ENCODE measurements around the gene CPT2.

Gene CPT2

GRCh38 chr1:53166912-53167311 lies 29.7 kb upstream of the CPT2 start:
- H3K27ac ChIP-seq (ENCODE audit: insufficient read depth in 1 of 2, low read depth in 1 of 2, low read length in 2 of 2, poor library complexity in 1 of 2, severe bottlenecking in 2 of 2): no peak overlapping the region
- CTCF ChIA-PET: interaction anchor here (1.2 to 1.5 kb wide), 3 partner anchors 9 to 176 kb away, joined by 3 read pairs; no protein-coding TSS in a partner anchor
- POLR2A ChIA-PET: no interaction called here
- no peak for DNase-seq
- 92% methylated on average over 7 of the region's 8 CpGs for WGBS (ENCODE audit: insufficient coverage)
- no peak overlapping the region for H3K4me3 ChIP-seq (ENCODE audit: control insufficient read depth in 1 of 7, extremely low read depth in 1 of 7, insufficient read depth in 4 of 7, low read depth in 2 of 7, low read length in 6 of 7)
- peaks cover 0 to 4% (median 0%) of the 10 kb centered on the region in 5 experiments for H3K27me3 ChIP-seq (replicated peaks in 2 of 5; ENCODE audit: control insufficient read depth in 4 of 5, insufficient read depth in 5 of 5, low read length in 4 of 5)
- no peaks in the 10 kb centered on the region for H3K36me3 ChIP-seq (ENCODE audit: control insufficient read depth in 4 of 4, insufficient read depth in 4 of 4, low read length in 3 of 4)
- H3K9me3 ChIP-seq (ENCODE audit: control extremely low read depth in 1 of 5, control insufficient read depth in 4 of 5, insufficient read depth in 2 of 5, low read depth in 1 of 5, low read length in 4 of 5): no peaks in the 10 kb centered on the region
- H3K4me1 ChIP-seq (ENCODE audit: control extremely low read depth in 1 of 4, control insufficient read depth in 4 of 4, insufficient read depth in 4 of 4, low read length in 3 of 4): no peaks in the 10 kb centered on the region

GRCh38 chr1:53172426-53173128 lies 24.0 kb upstream of the CPT2 start:
- no peak overlapping the region for H3K27ac ChIP-seq (ENCODE audit: insufficient read depth in 1 of 2, low read depth in 1 of 2, low read length in 2 of 2, poor library complexity in 1 of 2, severe bottlenecking in 2 of 2)
- no peaks in the 10 kb centered on the region for H3K36me3 ChIP-seq (ENCODE audit: control insufficient read depth in 4 of 4, insufficient read depth in 4 of 4, low read length in 3 of 4)
- 39% methylated on average over 6 of the region's 6 CpGs for WGBS (ENCODE audit: insufficient coverage)
- ChIA-PET CTCF (interaction anchor here (1.3 to 1.7 kb wide), 2 partner anchors 8 to 23 kb away, joined by 3 to 10 read pairs; no protein-coding TSS in a partner anchor), POLR2A (no interaction called here)
- H3K9me3 ChIP-seq (ENCODE audit: control extremely low read depth in 1 of 5, control insufficient read depth in 4 of 5, insufficient read depth in 2 of 5, low read depth in 1 of 5, low read length in 4 of 5): no peaks in the 10 kb centered on the region
- H3K4me3 ChIP-seq (ENCODE audit: control insufficient read depth in 1 of 7, extremely low read depth in 1 of 7, insufficient read depth in 4 of 7, low read depth in 2 of 7, low read length in 6 of 7): no peak overlapping the region
- DNase-seq: peak in 2 of 3 donors; percentile 17 to 36
- no peaks in the 10 kb centered on the region for H3K4me1 ChIP-seq (ENCODE audit: control extremely low read depth in 1 of 4, control insufficient read depth in 4 of 4, insufficient read depth in 4 of 4, low read length in 3 of 4)
- peaks cover 0 to 6% (median 4%) of the 10 kb centered on the region in 5 experiments for H3K27me3 ChIP-seq (replicated peaks in 2 of 5; ENCODE audit: control insufficient read depth in 4 of 5, insufficient read depth in 5 of 5, low read length in 4 of 5)

- no peaks in the 10 kb centered on the region for H3K4me1 ChIP-seq (ENCODE audit: control extremely low read depth in 1 of 4, control insufficient read depth in 4 of 4, insufficient read depth in 4 of 4, low read length in 3 of 4)
- ChIA-PET POLR2A (no interaction called here), CTCF (interaction anchor here (2.4 kb wide), 1 partner anchor 10 kb away, joined by 8 read pairs; no protein-coding TSS in a partner anchor)
- 92% methylated on average over 8 of the region's 10 CpGs for WGBS (ENCODE audit: insufficient coverage)
- H3K9me3 ChIP-seq (ENCODE audit: control extremely low read depth in 1 of 5, control insufficient read depth in 4 of 5, insufficient read depth in 2 of 5, low read depth in 1 of 5, low read length in 4 of 5): no peaks in the 10 kb centered on the region
- no peaks in the 10 kb centered on the region for H3K36me3 ChIP-seq (ENCODE audit: control insufficient read depth in 4 of 4, insufficient read depth in 4 of 4, low read length in 3 of 4)
- DNase-seq: no peak
- H3K4me3 ChIP-seq (ENCODE audit: control insufficient read depth in 1 of 7, extremely low read depth in 1 of 7, insufficient read depth in 4 of 7, low read depth in 2 of 7, low read length in 6 of 7): no peak overlapping the region
- no peak overlapping the region for H3K27ac ChIP-seq (ENCODE audit: insufficient read depth in 1 of 2, low read depth in 1 of 2, low read length in 2 of 2, poor library complexity in 1 of 2, severe bottlenecking in 2 of 2)
- peaks cover 0 to 14% (median 4%) of the 10 kb centered on the region in 5 experiments for H3K27me3 ChIP-seq (replicated peaks in 2 of 5; ENCODE audit: control insufficient read depth in 4 of 5, insufficient read depth in 5 of 5, low read length in 4 of 5)
Measured at GRCh38 chr1:53174971-53175913, 21.4 kb upstream of the CPT2 start.

- POLR2A ChIA-PET: no interaction called here
- no peaks in the 10 kb centered on the region for H3K4me1 ChIP-seq (ENCODE audit: control extremely low read depth in 1 of 4, control insufficient read depth in 4 of 4, insufficient read depth in 4 of 4, low read length in 3 of 4)
Measured at GRCh38 chr1:53176452-53177208, 20.0 kb upstream of the CPT2 start.

GRCh38 chr1:53180226-53180625 lies 16.4 kb upstream of the CPT2 start:
- Histone ChIP-seq H3K27me3 (replicated peaks in 2 of 5; ENCODE audit: control insufficient read depth in 4 of 5, insufficient read depth in 5 of 5, low read length in 4 of 5) (peaks cover 0 to 17% (median 4%) of the 10 kb centered on the region in 5 experiments), H3K9me3 (ENCODE audit: control extremely low read depth in 1 of 5, control insufficient read depth in 4 of 5, insufficient read depth in 2 of 5, low read depth in 1 of 5, low read length in 4 of 5) (no peaks in the 10 kb centered on the region), H3K36me3 (ENCODE audit: control insufficient read depth in 4 of 4, insufficient read depth in 4 of 4, low read length in 3 of 4) (no peaks in the 10 kb centered on the region), H3K27ac (ENCODE audit: insufficient read depth in 1 of 2, low read depth in 1 of 2, low read length in 2 of 2, poor library complexity in 1 of 2, severe bottlenecking in 2 of 2) (no peak overlapping the region), H3K4me1 (ENCODE audit: control extremely low read depth in 1 of 4, control insufficient read depth in 4 of 4, insufficient read depth in 4 of 4, low read length in 3 of 4) (peaks cover 0 to 2% (median 0%) of the 10 kb centered on the region in 4 experiments), H3K4me3 (ENCODE audit: control insufficient read depth in 1 of 7, extremely low read depth in 1 of 7, insufficient read depth in 4 of 7, low read depth in 2 of 7, low read length in 6 of 7) (no peak overlapping the region)
- WGBS (ENCODE audit: insufficient coverage): 92% methylated on average over 1 of the region's 2 CpGs
- ChIA-PET CTCF (interaction anchor here (1.4 to 4.0 kb wide), 4 partner anchors 8 to 275 kb away, joined by 4 to 16 read pairs (median 8); no protein-coding TSS in a partner anchor), POLR2A (interaction anchor here (0.6 kb wide), 1 partner anchor 272 kb away, joined by 3 read pairs; no protein-coding TSS in a partner anchor)
- no peak for DNase-seq

More at GRCh38 chr1:53176452-53177208, 20.0 kb upstream of the CPT2 start:
- 93% methylated on average over 10 of the region's 10 CpGs for WGBS (ENCODE audit: insufficient coverage)
- no peaks in the 10 kb centered on the region for H3K9me3 ChIP-seq (ENCODE audit: control extremely low read depth in 1 of 5, control insufficient read depth in 4 of 5, insufficient read depth in 2 of 5, low read depth in 1 of 5, low read length in 4 of 5)
- DNase-seq: no peak
- no peak overlapping the region for H3K27ac ChIP-seq (ENCODE audit: insufficient read depth in 1 of 2, low read depth in 1 of 2, low read length in 2 of 2, poor library complexity in 1 of 2, severe bottlenecking in 2 of 2)
- CTCF ChIA-PET: interaction anchor here (0.6 to 2.4 kb wide), 2 partner anchors 9 to 70 kb away, joined by 4 to 8 read pairs; no protein-coding TSS in a partner anchor
- H3K36me3 ChIP-seq (ENCODE audit: control insufficient read depth in 4 of 4, insufficient read depth in 4 of 4, low read length in 3 of 4): no peaks in the 10 kb centered on the region
- no peak overlapping the region for H3K4me3 ChIP-seq (ENCODE audit: control insufficient read depth in 1 of 7, extremely low read depth in 1 of 7, insufficient read depth in 4 of 7, low read depth in 2 of 7, low read length in 6 of 7)
- H3K27me3 ChIP-seq (replicated peaks in 2 of 5; ENCODE audit: control insufficient read depth in 4 of 5, insufficient read depth in 5 of 5, low read length in 4 of 5): peaks cover 0 to 20% (median 4%) of the 10 kb centered on the region in 5 experiments

- no peak overlapping the region for H3K27ac ChIP-seq (ENCODE audit: insufficient read depth in 1 of 2, low read depth in 1 of 2, low read length in 2 of 2, poor library complexity in 1 of 2, severe bottlenecking in 2 of 2)
- H3K27me3 ChIP-seq (replicated peaks in 2 of 5; ENCODE audit: control insufficient read depth in 4 of 5, insufficient read depth in 5 of 5, low read length in 4 of 5): peaks cover 0 to 17% (median 4%) of the 10 kb centered on the region in 5 experiments
- 93% methylated on average over 3 of the region's 5 CpGs for WGBS (ENCODE audit: insufficient coverage)
- no peak for DNase-seq
- ChIA-PET CTCF (interaction anchor here (1.4 to 4.0 kb wide), 4 partner anchors 9 to 275 kb away, joined by 4 to 16 read pairs (median 8); no protein-coding TSS in a partner anchor), POLR2A (interaction anchor here (0.6 kb wide), 1 partner anchor 272 kb away, joined by 3 read pairs; no protein-coding TSS in a partner anchor)
- H3K4me3 ChIP-seq (ENCODE audit: control insufficient read depth in 1 of 7, extremely low read depth in 1 of 7, insufficient read depth in 4 of 7, low read depth in 2 of 7, low read length in 6 of 7): no peak overlapping the region
- H3K36me3 ChIP-seq (ENCODE audit: control insufficient read depth in 4 of 4, insufficient read depth in 4 of 4, low read length in 3 of 4): no peaks in the 10 kb centered on the region
- H3K9me3 ChIP-seq (ENCODE audit: control extremely low read depth in 1 of 5, control insufficient read depth in 4 of 5, insufficient read depth in 2 of 5, low read depth in 1 of 5, low read length in 4 of 5): peaks cover 0 to 2% (median 0%) of the 10 kb centered on the region in 5 experiments
- H3K4me1 ChIP-seq (ENCODE audit: control extremely low read depth in 1 of 4, control insufficient read depth in 4 of 4, insufficient read depth in 4 of 4, low read length in 3 of 4): peaks cover 0 to 2% (median 0%) of the 10 kb centered on the region in 4 experiments
Measured at GRCh38 chr1:53180951-53181350, 15.7 kb upstream of the CPT2 start.
